Measurements from ENCODE around the gene ZNRF3.
"Not testable (repeated sequence)": the region's sequence is repeated elsewhere in the genome, so short reads cannot be mapped to it uniquely, and the experiment has no call there.

Gene ZNRF3

GRCh38 chr22:29037340-29037932 is 154.1 kb downstream of the ZNRF3 start:
- TF ChIP-seq CTCF (IDR thresholded peaks at IDR 0.05), result no peak
- no peak for TF ChIP-seq ZFX (IDR thresholded peaks at IDR 0.05; ENCODE audit: borderline replicate concordance)
- no peak overlapping the region for H3K27ac ChIP-seq

GRCh38 chr22:29039148-29039547 is 155.8 kb downstream of the ZNRF3 start:
- TF ChIP-seq ZFX (IDR thresholded peaks at IDR 0.05; ENCODE audit: borderline replicate concordance) (no peak), CTCF (IDR thresholded peaks at IDR 0.05) (no peak)
- H3K27ac ChIP-seq, result no peak overlapping the region

GRCh38 chr22:29039684-29040083 is 156.3 kb downstream of the ZNRF3 start:
- H3K27ac ChIP-seq, result not testable (repeated sequence)

GRCh38 chr22:29040385-29041275 is 157.3 kb downstream of the ZNRF3 start:
- H3K27ac ChIP-seq, result no peak overlapping the region
- TF ChIP-seq CTCF (IDR thresholded peaks at IDR 0.05) (peak; percentile 94), ZFX (IDR thresholded peaks at IDR 0.05; ENCODE audit: borderline replicate concordance) (no peak)

- no peak overlapping the region for H3K27ac ChIP-seq
Measured at GRCh38 chr22:29041408-29041807, 158.0 kb downstream of the ZNRF3 start.

GRCh38 chr22:29043906-29044575 is 160.7 kb downstream of the ZNRF3 start:
- TF ChIP-seq ZFX (IDR thresholded peaks at IDR 0.05; ENCODE audit: borderline replicate concordance), result no peak
- TF ChIP-seq CTCF (IDR thresholded peaks at IDR 0.05), result no peak
- no peak overlapping the region for H3K27ac ChIP-seq

More at GRCh38 chr22:29041408-29041807, 158.0 kb downstream of the ZNRF3 start:
- TF ChIP-seq ZFX (IDR thresholded peaks at IDR 0.05; ENCODE audit: borderline replicate concordance) (no peak), CTCF (IDR thresholded peaks at IDR 0.05) (no peak)

- TF ChIP-seq CTCF (IDR thresholded peaks at IDR 0.05), result no peak
- no peak for TF ChIP-seq ZFX (IDR thresholded peaks at IDR 0.05; ENCODE audit: borderline replicate concordance)
- no peak overlapping the region for H3K27ac ChIP-seq
Measured at GRCh38 chr22:29044657-29045176, 161.3 kb downstream of the ZNRF3 start.
